HUES64 (cell line): ENCODE data around the gene GPC6.

ENCODE experiments used
- H3K27ac ChIP-seq: 2 replicates; pipeline ENCODE4 v1.7.0; 2013; ENCODE audit warnings: low read depth, low read length, inconsistent platforms
- H3K27me3 ChIP-seq: 2 replicates; pipeline ENCODE4 v1.6.1; 2013; ENCODE audit warnings: mild to moderate bottlenecking, low read length; ENCODE audit not compliant: insufficient read depth
- H3K36me3 ChIP-seq: 2 replicates; pipeline ENCODE4 v1.6.1; 2013; ENCODE audit warnings: mild to moderate bottlenecking, low read length; ENCODE audit not compliant: insufficient read depth
- H3K4me1 ChIP-seq: 2 replicates; pipeline ENCODE4 v1.6.1; 2013; ENCODE audit warnings: mild to moderate bottlenecking, low read length, moderate library complexity; ENCODE audit not compliant: insufficient read depth
- H3K4me3 ChIP-seq: 2 replicates; pipeline ENCODE4 v1.5.1; 2013; ENCODE audit warnings: mild to moderate bottlenecking, low read length, moderate library complexity
- H3K9ac ChIP-seq: 2 replicates; pipeline ENCODE4 v1.6.1; 2013; ENCODE audit warnings: mild to moderate bottlenecking, low read depth, low read length
- H3K9me3 ChIP-seq: 2 replicates; pipeline ENCODE4 v1.6.1; 2013; ENCODE audit warnings: low read depth, low read length; ENCODE audit not compliant: insufficient read depth
- WGBS: fragments of 150-250, 120-280 bp; methylation state at CpG from one replicate; pipeline ENCODE4 v1.1.7; 2013; ENCODE audit warnings: missing lambda C conversion rate; 5-methylcytosine and 5-hydroxymethylcytosine counted together

GPC6 gene

GRCh38 chr13:93505104-93505952 is 278.7 kb downstream of the GPC6 start:
- H3K9me3 ChIP-seq: no peaks in the 10 kb centered on the region
- H3K9ac ChIP-seq: no peak overlapping the region
- no peaks in the 10 kb centered on the region for H3K36me3 ChIP-seq
- no peak overlapping the region for H3K27ac ChIP-seq
- H3K27me3 ChIP-seq: no peaks in the 10 kb centered on the region
- H3K4me3 ChIP-seq: no peak overlapping the region
- WGBS: 83% methylated on average over 2 of the region's 3 CpGs
- peaks cover 25% of the 10 kb centered on the region for H3K4me1 ChIP-seq

GRCh38 chr13:93511011-93511410 is 284.4 kb downstream of the GPC6 start:
- Histone ChIP-seq H3K36me3 (no peaks in the 10 kb centered on the region), H3K9me3 (no peaks in the 10 kb centered on the region), H3K9ac (no peak overlapping the region), H3K27me3 (no peaks in the 10 kb centered on the region), H3K27ac (no peak overlapping the region), H3K4me1 (peaks cover 28% of the 10 kb centered on the region), H3K4me3 (no peak overlapping the region)
- 0% methylated on average over 1 of the region's 2 CpGs for WGBS

DNA sequence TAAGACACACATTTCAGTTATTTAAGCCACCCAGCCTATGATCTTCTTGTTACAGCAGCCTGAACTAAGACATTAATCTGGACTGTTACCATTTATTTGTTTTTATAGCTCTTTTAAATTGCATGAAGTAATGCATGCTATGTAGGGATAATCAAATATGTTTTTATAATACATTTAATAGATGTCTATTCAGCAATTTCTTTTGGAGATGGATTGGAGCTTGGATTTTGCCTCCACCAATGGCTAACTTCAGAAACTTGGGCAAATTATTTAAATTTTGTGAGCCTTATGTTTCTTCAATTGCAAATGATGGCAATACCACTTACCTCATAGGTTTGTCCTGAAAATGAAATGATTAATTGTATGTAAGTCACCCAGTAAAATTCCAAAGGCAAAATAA is 288.7 kb downstream of the GPC6 start:
- no peak overlapping the region for H3K27ac ChIP-seq
- no peak overlapping the region for H3K4me3 ChIP-seq
- no peaks in the 10 kb centered on the region for H3K9me3 ChIP-seq

GRCh38 chr13:93517658-93518057 is 291.1 kb downstream of the GPC6 start:
- no peaks in the 10 kb centered on the region for H3K36me3 ChIP-seq
- H3K4me1 ChIP-seq: peaks cover 19% of the 10 kb centered on the region
- H3K4me3 ChIP-seq: no peak overlapping the region
- H3K9ac ChIP-seq: no peak overlapping the region
- no peaks in the 10 kb centered on the region for H3K27me3 ChIP-seq
- H3K27ac ChIP-seq: no peak overlapping the region
- H3K9me3 ChIP-seq: no peaks in the 10 kb centered on the region

More for the DNA sequence above, 288.7 kb downstream of the GPC6 start:
- no peaks in the 10 kb centered on the region for H3K36me3 ChIP-seq
- H3K27me3 ChIP-seq: no peaks in the 10 kb centered on the region
- H3K9ac ChIP-seq: no peak overlapping the region
- peaks cover 15% of the 10 kb centered on the region; the same call in 1 of the 2 replicates for H3K4me1 ChIP-seq

GRCh38 chr13:93521307-93521706 is 294.7 kb downstream of the GPC6 start:
- H3K27ac ChIP-seq: no peak overlapping the region
- peaks cover 51% of the 10 kb centered on the region for H3K4me1 ChIP-seq
- no peaks in the 10 kb centered on the region for H3K36me3 ChIP-seq
- 88% methylated on average over 1 of the region's 2 CpGs for WGBS
- H3K4me3 ChIP-seq: no peak overlapping the region
- H3K27me3 ChIP-seq: no peaks in the 10 kb centered on the region
- H3K9me3 ChIP-seq: no peaks in the 10 kb centered on the region
- H3K9ac ChIP-seq: no peak overlapping the region

DNA sequence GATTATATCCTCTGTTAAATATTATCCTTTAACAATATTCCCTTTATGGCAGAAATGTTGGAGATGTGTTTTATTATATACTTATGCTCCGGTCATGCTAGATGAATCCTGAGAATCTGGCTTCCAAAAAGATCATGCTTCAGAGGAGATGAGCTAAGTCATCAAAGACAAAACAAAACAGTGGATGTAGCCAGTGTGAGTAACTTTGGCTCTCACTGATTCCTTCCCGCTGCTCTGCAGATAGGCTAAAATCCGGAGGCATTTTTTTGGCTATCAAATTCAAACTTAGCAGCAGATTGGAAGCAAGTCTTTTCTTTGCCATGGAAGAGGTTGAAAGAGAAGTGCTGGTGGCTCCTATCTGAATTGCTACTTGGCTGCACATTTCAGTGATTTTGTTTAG is 295.9 kb downstream of the GPC6 start:
- H3K4me3 ChIP-seq: no peak overlapping the region
- WGBS: 71% methylated on average over 3 of the region's 3 CpGs
- H3K27ac ChIP-seq: peak overlapping the region; percentile 28; the same call in 1 of the 2 replicates

DNA sequence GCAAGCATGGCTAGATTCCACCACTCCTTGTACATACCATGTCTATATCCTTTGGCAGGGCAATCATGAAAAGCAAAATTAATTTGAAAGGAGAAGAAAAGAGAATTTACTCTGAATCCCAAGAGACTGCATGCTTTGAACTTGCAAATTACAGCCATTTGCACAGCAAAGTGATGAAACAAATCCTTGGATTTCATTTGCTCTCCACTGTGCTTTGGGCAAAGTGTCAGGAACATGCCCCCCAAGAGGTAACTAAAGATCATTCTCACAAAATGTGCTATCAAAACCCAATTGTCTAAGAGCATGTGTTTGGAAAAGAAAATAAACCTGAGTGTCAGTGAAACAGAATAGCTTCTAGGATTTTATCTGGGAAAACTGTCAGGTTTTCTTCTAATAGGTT is 298.5 kb downstream of the GPC6 start:
- Histone ChIP-seq H3K4me1 (peaks cover 39% of the 10 kb centered on the region), H3K9me3 (no peaks in the 10 kb centered on the region), H3K9ac (no peak overlapping the region), H3K4me3 (no peak overlapping the region; the same call in 1 of the 2 replicates), H3K27me3 (no peaks in the 10 kb centered on the region), H3K27ac (0 out of 2 replicates have a peak overlapping the region, but pooled peaks have one; percentile 1), H3K36me3 (no peaks in the 10 kb centered on the region)

More for the DNA sequence above, 295.9 kb downstream of the GPC6 start:
- peaks cover 51% of the 10 kb centered on the region for H3K4me1 ChIP-seq
- no peaks in the 10 kb centered on the region for H3K36me3 ChIP-seq
- H3K9me3 ChIP-seq: no peaks in the 10 kb centered on the region
- H3K27me3 ChIP-seq: no peaks in the 10 kb centered on the region
- H3K9ac ChIP-seq: no peak overlapping the region

GRCh38 chr13:93527748-93528297 is 301.2 kb downstream of the GPC6 start:
- no peak overlapping the region for H3K27ac ChIP-seq
- 100% methylated on average over 1 of the region's 2 CpGs for WGBS
- no peak overlapping the region for H3K4me3 ChIP-seq
- H3K4me1 ChIP-seq: peaks cover 30% of the 10 kb centered on the region
- H3K9ac ChIP-seq: no peak overlapping the region
- no peaks in the 10 kb centered on the region for H3K9me3 ChIP-seq
- H3K27me3 ChIP-seq: no peaks in the 10 kb centered on the region
- no peaks in the 10 kb centered on the region for H3K36me3 ChIP-seq

DNA sequence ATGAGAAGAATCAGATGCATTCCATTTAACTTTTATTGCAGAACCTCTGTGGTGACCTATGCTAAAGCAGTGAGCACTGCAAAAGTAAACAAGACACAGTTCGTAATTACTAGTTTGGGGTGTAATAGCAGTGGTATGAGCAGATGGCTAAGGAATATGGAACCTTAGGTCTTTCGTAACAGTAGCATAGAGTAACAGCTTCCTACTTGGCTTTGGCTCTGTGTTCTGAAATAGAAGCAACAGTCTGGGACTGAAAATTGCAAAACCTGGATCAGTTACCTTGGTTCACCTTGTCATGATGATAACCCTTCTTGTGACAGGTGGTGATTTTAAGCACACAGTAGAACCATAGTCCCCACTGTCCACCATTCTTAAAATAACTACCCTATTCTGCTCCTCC is 303.4 kb downstream of the GPC6 start:
- Histone ChIP-seq H3K4me1 (peaks cover 11% of the 10 kb centered on the region), H3K27ac (no peak overlapping the region), H3K27me3 (no peaks in the 10 kb centered on the region), H3K9me3 (no peaks in the 10 kb centered on the region), H3K9ac (no peak overlapping the region), H3K4me3 (no peak overlapping the region), H3K36me3 (no peaks in the 10 kb centered on the region)
- WGBS: 95% methylated on average over 2 of the region's 2 CpGs

DNA sequence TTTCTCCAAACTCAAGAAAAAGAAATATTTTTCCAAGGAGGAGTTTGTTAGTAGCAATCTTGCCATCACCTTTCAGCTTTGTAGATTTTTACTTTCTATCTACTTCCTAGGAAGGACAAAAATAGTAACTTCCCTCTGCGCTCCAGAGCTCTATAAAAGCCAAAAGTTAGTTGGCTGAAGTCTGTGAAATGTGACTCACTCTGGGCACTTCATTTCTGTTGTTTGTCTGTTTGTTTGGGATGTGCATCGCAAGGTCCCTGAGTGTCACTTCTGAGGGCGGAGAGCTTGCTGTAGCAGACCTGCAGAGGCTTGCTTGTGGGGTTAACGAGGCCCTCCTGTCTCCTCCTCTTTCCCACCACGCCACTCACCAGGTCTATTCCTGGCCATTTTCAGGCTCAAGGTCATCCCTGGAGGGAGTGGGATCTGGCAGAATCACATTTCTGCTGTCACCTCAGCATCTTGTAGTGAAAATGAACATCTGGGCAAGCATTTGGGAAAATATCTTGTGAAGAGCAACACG is 307.6 kb downstream of the GPC6 start:
- no peaks in the 10 kb centered on the region for H3K4me1 ChIP-seq
- 93% methylated on average over 6 of the region's 6 CpGs for WGBS
- no peaks in the 10 kb centered on the region for H3K27me3 ChIP-seq
- H3K9me3 ChIP-seq: no peaks in the 10 kb centered on the region
- no peaks in the 10 kb centered on the region for H3K36me3 ChIP-seq
- no peak overlapping the region for H3K4me3 ChIP-seq
- H3K27ac ChIP-seq: no peak overlapping the region
- no peak overlapping the region for H3K9ac ChIP-seq

DNA sequence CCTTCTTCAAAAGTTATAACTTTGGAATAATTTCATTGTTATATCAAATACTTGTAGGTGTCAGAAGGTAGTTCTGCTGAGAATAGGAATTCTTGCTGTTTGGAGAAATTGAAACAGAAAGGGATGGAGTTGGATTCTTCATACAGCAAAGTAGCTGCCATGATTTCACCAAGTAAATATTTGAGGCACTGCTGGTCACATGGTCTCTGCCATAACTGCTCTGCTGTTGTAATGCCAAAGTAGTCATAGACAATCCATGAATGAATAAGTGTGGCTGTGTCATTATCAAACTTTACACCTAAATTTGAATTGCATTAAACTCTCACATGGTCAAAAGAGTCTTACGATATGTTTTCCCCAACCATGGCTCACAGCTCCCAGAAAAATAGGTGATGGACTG is 308.6 kb downstream of the GPC6 start:
- H3K27ac ChIP-seq: no peak overlapping the region
- H3K9me3 ChIP-seq: no peaks in the 10 kb centered on the region
- 100% methylated on average over 1 of the region's 1 CpG for WGBS

More for the DNA sequence above, 308.6 kb downstream of the GPC6 start:
- no peak overlapping the region for H3K4me3 ChIP-seq
- H3K27me3 ChIP-seq: no peaks in the 10 kb centered on the region
- H3K4me1 ChIP-seq: no peaks in the 10 kb centered on the region
- H3K9ac ChIP-seq: no peak overlapping the region
- H3K36me3 ChIP-seq: no peaks in the 10 kb centered on the region
